ENCODE measurements around the gene ZNF668. TPM values are rescaled to one million over a fixed set of nuclear protein-coding genes. Genes with fewer than 3 reads are reported as not detected.

ZNF668 gene
- total RNA-seq, 4 donors from 2014 or later: 7.9 to 17.9 (median 10.2) TPM

- no peaks in the 10 kb centered on the region for H3K4me1 ChIP-seq
- intact Hi-C loops (cut with DNase I; ENCODE audit: low total_unique reads) (no loop called here), in situ Hi-C loops (cut with MboI; ENCODE audit: low pct_ligation_motif_present in 1 of 4, low pct_unique_long_range_greater_than_20kb in 1 of 4, low sequenced_read_pairs in 3 of 4) (no loop called here)
- H3K9me3 ChIP-seq: no peaks in the 10 kb centered on the region
- no peak overlapping the region for H3K4me3 ChIP-seq
- H3K27me3 ChIP-seq: no peaks in the 10 kb centered on the region
- 88% methylated on average over 6 of the region's 6 CpGs; no CpG with 5 or more reads in 1 of the 2 donors for WGBS, 2 donors (ENCODE audit: low coverage in 1 of 2)
- TF ChIP-seq CTCF (IDR thresholded peaks at IDR 0.05) (no peak), POLR2AphosphoS5 (IDR thresholded peaks at IDR 0.05) (no peak), POLR2A (IDR thresholded peaks at IDR 0.05) (no peak), EP300 (IDR thresholded peaks at IDR 0.05; ENCODE audit: low read depth) (no peak)
- no peak overlapping the region for H3K27ac ChIP-seq
- no peaks in the 10 kb centered on the region for H3K36me3 ChIP-seq
- no peak for DNase-seq
Observed at GRCh38 chr16:31086629-31086906, 12.5 kb upstream of the ZNF668 start.

- TF ChIP-seq POLR2A (IDR thresholded peaks at IDR 0.05): no peak
- no peak for TF ChIP-seq EP300 (IDR thresholded peaks at IDR 0.05; ENCODE audit: low read depth)
- TF ChIP-seq CTCF (IDR thresholded peaks at IDR 0.05): no peak
- no peak for TF ChIP-seq POLR2AphosphoS5 (IDR thresholded peaks at IDR 0.05)
- in situ Hi-C loops (cut with MboI; ENCODE audit: low pct_ligation_motif_present in 1 of 4, low pct_unique_long_range_greater_than_20kb in 1 of 4, low sequenced_read_pairs in 3 of 4) (no loop called here), intact Hi-C loops (cut with DNase I; ENCODE audit: low total_unique reads) (no loop called here)
- Histone ChIP-seq H3K27me3 (no peaks in the 10 kb centered on the region), H3K9me3 (no peaks in the 10 kb centered on the region), H3K36me3 (no peaks in the 10 kb centered on the region), H3K4me1 (no peaks in the 10 kb centered on the region), H3K27ac (no peak overlapping the region), H3K4me3 (no peak overlapping the region)
- DNase-seq: no peak
- WGBS, 2 donors (ENCODE audit: low coverage in 1 of 2): 89% methylated on average over 18 of the region's 18 CpGs; no CpG with 5 or more reads in 1 of the 2 donors
Observed at GRCh38 chr16:31085873-31086628, 12.0 kb upstream of the ZNF668 start.

DNA sequence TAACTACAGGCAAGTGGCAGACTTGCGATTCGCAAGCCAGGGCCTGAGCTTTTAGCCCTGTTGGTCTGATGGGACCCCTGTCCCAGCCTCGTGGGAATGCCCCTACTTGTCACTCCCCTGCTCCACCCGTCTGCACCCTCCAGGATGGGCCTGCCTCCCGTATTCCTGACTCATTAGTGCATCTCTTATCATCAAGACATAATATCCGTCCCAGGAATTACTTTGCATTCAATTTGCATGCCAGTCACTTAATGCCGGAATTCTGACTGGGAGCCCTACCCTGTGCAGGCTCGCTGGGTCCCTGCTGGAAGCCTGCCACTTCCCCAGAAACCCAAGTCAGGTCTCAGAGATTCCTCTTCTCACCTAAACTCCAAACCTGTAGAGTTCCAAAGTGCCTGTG is 11.4 kb upstream of the ZNF668 start:
- no peak overlapping the region for H3K4me3 ChIP-seq
- TF ChIP-seq CTCF (IDR thresholded peaks at IDR 0.05) (no peak), EP300 (IDR thresholded peaks at IDR 0.05; ENCODE audit: low read depth) (no peak), POLR2AphosphoS5 (IDR thresholded peaks at IDR 0.05) (no peak), POLR2A (IDR thresholded peaks at IDR 0.05) (no peak)
- no peak overlapping the region for H3K27ac ChIP-seq
- H3K9me3 ChIP-seq: no peaks in the 10 kb centered on the region
- no peaks in the 10 kb centered on the region for H3K4me1 ChIP-seq
- 81 to 82% methylated on average over 5 to 8 of the region's 8 CpGs for WGBS, 2 donors (ENCODE audit: low coverage in 1 of 2)
- in situ Hi-C loops (cut with MboI; ENCODE audit: low pct_ligation_motif_present in 1 of 4, low pct_unique_long_range_greater_than_20kb in 1 of 4, low sequenced_read_pairs in 3 of 4): no loop called here
- DNase-seq: no peak
- H3K36me3 ChIP-seq: peaks cover 0 to 6% (median 2%) of the 10 kb centered on the region in 4 donors
- H3K27me3 ChIP-seq: no peaks in the 10 kb centered on the region
- intact Hi-C loops (cut with DNase I; ENCODE audit: low total_unique reads): no loop called here

DNA sequence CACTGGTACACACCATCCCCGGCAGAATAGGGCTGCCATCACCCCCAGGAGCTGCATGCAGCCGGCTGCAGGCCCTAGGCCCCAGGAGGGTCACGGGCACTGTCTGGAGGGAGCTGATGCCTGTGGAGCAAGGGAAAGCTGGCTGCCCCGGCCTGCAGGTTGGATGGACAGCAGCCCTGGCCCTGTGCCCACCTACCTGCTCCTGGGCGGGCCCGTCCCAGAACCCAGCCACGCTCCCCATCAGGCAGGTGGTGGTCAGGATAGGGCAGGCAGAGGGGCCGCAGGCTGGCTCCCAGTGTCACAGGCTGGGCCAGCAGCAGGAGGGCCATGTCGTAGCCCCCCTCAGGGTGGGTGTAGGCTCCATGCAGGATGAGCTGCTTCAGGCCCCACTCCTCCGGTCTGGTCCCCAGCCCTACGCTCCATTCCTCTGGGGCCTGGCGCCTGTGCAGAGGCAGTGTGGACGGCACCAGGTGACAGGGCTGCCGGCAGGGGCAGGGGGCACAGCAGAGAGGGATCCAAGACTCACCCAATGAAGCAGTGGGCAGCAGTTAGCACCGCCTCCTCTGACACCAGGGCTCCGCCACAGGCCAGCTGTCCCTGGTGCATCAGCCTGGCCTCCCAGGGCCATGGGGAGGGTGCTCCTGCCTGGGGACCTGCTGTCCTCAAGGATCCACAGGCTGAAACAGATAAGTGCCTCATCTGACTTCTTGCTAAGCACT is 10.7 kb upstream of the ZNF668 start:
- no peak for TF ChIP-seq EP300 (IDR thresholded peaks at IDR 0.05; ENCODE audit: low read depth)
- TF ChIP-seq CTCF (IDR thresholded peaks at IDR 0.05): no peak
- TF ChIP-seq POLR2AphosphoS5 (IDR thresholded peaks at IDR 0.05): no peak
- TF ChIP-seq POLR2A (IDR thresholded peaks at IDR 0.05): no peak
- peaks cover 0 to 12% (median 8%) of the 10 kb centered on the region in 4 donors for H3K36me3 ChIP-seq
- no peak overlapping the region for H3K4me3 ChIP-seq
- DNase-seq: no peak
- in situ Hi-C loops (cut with MboI; ENCODE audit: low pct_ligation_motif_present in 1 of 4, low pct_unique_long_range_greater_than_20kb in 1 of 4, low sequenced_read_pairs in 3 of 4) (no loop called here), intact Hi-C loops (cut with DNase I; ENCODE audit: low total_unique reads) (no loop called here)
- 90% methylated on average over 12 of the region's 16 CpGs; no CpG with 5 or more reads in 1 of the 2 donors for WGBS, 2 donors (ENCODE audit: low coverage in 1 of 2)
- no peak overlapping the region for H3K27ac ChIP-seq
- H3K9me3 ChIP-seq: no peaks in the 10 kb centered on the region
- H3K4me1 ChIP-seq: no peaks in the 10 kb centered on the region
- H3K27me3 ChIP-seq: no peaks in the 10 kb centered on the region
